ENCODE data around the gene BABAM1.
A peak's percentile ranks its signal among the peaks of the same experiment; 100 is the strongest.

BABAM1 gene

DNA sequence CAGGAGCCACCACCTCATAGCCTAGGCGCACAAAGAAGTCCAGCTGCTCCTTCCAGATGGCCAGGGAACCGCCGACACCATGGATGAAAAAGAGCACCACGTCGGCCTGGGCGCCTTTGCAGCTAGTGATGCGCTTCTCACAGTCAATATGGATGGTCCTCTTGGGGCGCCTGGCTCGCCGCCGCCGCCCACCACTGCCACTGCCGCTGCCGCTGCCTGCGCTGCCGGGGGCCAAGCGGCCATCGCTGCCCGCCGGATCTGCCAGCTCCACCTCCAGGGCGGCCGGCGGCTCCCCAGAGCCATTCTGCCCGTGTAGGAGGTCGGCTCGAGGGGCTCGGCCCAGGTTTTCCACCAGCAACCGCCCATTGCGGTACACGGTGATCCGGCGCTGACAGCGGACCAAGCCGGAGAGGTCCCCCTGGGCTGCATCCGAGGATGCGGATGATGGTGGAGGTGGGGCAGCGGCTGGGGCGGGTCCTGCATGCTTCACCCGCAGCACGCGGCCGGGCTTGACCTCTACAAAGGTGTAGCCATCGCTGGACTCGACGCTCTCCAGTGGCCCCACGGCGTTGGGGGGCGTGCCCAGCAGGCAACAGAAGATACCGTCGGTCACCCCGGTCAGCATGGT is 33.9 kb downstream of the BABAM1 start:
- ChIA-PET POLR2A (no interaction called here), CTCF (interaction anchor here (1.2 to 1.5 kb wide), 3 partner anchors 14 to 75 kb away, joined by 3 to 4 read pairs (median 4); partner anchors contain the start of gene OCEL1)
- no peak for DNase-seq (ENCODE audit: extremely low spot score)
- TF ChIP-seq, protein P1, sequence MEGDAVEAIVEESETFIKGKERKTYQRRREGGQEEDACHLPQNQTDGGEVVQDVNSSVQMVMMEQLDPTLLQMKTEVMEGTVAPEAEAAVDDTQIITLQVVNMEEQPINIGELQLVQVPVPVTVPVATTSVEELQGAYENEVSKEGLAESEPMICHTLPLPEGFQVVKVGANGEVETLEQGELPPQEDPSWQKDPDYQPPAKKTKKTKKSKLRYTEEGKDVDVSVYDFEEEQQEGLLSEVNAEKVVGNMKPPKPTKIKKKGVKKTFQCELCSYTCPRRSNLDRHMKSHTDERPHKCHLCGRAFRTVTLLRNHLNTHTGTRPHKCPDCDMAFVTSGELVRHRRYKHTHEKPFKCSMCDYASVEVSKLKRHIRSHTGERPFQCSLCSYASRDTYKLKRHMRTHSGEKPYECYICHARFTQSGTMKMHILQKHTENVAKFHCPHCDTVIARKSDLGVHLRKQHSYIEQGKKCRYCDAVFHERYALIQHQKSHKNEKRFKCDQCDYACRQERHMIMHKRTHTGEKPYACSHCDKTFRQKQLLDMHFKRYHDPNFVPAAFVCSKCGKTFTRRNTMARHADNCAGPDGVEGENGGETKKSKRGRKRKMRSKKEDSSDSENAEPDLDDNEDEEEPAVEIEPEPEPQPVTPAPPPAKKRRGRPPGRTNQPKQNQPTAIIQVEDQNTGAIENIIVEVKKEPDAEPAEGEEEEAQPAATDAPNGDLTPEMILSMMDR (IDR thresholded peaks at IDR 0.05; ENCODE audit: control extremely low read depth, extremely low read depth, low read depth, missing control alignments) = no peak

DNA sequence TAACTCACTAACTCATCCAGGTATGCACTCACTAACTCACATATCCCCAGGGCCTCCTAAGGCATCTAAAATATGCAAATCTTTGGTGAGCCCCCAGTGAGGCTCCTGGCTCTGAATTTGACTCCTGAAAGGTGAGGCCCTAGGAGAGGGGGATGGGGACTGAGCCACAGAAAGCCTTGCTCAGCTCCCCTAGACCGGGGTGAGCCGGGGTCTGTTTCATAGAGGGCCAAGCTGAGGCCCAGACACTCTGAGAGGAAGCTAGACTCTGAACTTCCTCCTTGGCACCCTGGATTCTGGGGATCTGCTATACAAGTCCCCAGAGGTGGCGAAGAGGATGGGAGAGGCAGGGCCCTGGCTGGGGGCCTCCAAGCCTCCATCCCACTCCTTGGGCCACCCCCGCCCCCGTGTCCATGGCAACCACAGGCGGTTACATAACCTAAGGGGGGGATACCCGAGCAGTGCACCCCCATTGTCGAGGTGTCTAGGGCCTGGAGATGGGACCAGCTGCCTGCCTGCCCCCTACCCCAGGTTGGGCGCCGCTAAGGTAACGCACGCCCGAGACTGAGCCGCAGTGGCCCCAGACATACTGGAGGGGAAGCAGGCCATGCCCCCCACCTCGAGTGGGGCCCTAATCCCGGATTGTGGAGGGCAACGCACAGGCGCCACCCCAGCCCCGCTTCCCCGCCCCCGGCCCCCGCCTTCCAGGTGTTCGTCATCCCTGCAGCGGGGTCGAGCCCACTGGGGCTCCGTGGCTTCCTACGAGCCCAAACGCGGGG is 35.3 kb downstream of the BABAM1 start:
- TF ChIP-seq, protein P1 (IDR thresholded peaks at IDR 0.05; ENCODE audit: control extremely low read depth, extremely low read depth, low read depth, missing control alignments) = no peak
- POLR2A ChIA-PET = no interaction called here
- DNase-seq (ENCODE audit: extremely low spot score) = no peak
- CTCF ChIA-PET = interaction anchor here (1.4 to 4.3 kb wide), 3 partner anchors 9 to 83 kb away, joined by 5 to 51 read pairs (median 8); partner anchors contain the start of gene ANKLE1

DNA sequence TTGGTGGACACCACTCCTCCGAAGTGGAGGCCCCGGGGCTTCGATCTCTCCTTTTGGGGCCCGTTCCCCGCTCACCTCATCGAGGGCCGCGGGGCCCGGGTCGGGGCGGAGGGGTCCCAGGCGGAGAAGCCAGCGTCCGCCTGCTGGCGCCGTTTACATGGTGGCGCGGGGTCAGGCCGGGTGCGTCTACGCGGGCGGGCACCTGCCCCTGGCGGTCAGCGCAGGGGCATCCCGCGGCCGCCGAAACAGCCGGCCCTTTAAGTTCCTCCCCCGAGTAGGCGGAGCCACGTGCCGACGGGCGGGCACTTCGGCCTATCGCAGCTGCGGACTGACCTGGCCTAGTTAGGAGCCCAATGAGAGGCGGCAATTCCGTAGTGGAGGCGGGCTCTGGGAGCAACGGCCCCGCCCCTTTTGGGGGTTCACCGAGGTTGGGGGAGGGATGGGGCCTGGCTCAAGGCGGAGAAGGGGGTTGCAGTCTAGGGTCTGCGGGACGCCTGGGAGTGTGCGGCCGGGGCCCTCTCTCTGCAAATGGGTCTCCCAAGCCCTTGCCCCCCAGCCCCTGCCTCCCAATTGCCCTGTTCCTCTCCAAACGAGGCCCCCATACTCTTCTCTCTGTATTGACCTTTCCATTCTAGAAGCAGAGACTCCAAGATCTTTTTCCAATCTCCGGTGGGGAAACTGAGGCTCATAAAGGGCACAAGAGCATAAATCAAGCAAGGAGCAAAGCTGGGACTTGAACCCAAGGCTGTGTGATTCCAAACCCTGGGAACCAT is 36.1 kb downstream of the BABAM1 start, which contains the start of gene ABHD8:
Gene ABHD8 (minus strand): TSS at position 259 of the 773 bp plus-strand sequence. CDS start 1,809 bp downstream, outside the sequence.
- ChIA-PET CTCF (interaction anchor here (0.6 to 4.3 kb wide), 8 partner anchors 10 to 102 kb away, joined by 3 to 51 read pairs (median 4); partner anchors contain the start of genes ANKLE1 and BST2), POLR2A (no interaction called here)
- DNase-seq (ENCODE audit: extremely low spot score) = peak; percentile 96
- TF ChIP-seq, protein P1 (IDR thresholded peaks at IDR 0.05; ENCODE audit: control extremely low read depth, extremely low read depth, low read depth, missing control alignments) = peak; percentile 38

DNA sequence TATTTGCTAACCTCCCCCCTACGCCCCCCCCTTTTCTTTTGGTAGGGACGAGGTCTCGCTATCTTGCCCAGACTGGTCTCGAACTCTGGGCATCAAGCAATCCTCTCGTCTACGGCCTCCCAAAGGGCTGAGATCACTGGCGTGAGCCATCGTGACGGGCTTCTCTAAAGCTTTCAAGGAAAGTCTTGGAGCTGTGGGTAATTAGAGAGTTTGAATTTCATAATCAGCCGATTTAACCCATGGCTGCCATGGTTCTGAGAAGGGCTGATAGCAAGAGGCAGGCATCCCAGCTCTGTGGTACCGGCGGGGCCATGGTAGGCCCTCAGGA is 36.7 kb downstream of the BABAM1 start:
- ChIA-PET CTCF (interaction anchor here (0.6 to 4.3 kb wide), 11 partner anchors 9 to 102 kb away, joined by 3 to 51 read pairs (median 5); partner anchors contain the start of genes ANKLE1, ANO8 and BST2), POLR2A (no interaction called here)
- TF ChIP-seq, protein P1 (IDR thresholded peaks at IDR 0.05; ENCODE audit: control extremely low read depth, extremely low read depth, low read depth, missing control alignments) = no peak
- no peak for DNase-seq (ENCODE audit: extremely low spot score)

DNA sequence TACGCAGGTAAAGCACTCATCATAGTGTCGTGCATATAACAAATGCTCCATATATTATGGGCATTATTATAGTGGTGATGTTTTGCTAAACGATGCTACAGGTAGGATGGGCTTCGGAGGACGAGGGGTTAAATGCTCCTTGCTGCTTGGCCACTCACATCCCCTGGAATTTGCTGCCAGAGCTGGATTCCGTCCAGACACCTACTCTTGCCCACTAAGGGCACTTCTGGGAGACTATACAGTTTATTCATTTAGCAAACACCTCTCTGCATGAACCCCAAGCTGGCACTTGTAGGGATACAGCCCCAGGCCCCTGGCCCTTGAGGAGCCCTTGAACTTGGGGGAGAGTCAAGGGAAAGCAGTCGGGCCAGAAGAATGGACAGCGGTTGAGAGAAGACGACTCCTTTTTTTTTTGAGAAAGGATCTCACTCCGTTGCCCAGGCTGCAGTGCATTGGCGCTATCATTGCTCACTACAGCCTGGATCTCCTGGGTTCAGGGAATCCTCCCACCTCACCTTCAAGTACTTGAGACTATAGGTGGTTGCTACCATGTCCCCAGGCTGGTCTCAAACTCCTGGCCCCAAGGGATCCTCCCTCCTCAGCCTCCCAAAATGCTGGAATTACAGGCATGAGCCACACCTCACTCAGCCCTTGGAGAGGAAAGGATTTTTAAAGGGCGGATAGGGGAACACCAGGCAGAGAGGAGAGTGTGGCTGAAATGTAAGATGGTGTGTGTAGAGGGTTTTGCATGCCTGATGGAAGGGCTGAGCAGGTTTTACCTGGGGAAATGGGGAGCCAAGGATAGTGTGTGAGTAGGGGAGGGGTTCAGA is 37.4 kb downstream of the BABAM1 start:
- TF ChIP-seq, protein P1 (IDR thresholded peaks at IDR 0.05; ENCODE audit: control extremely low read depth, extremely low read depth, low read depth, missing control alignments) = no peak
- CTCF ChIA-PET = interaction anchor here (0.7 to 4.3 kb wide), 19 partner anchors 8 to 237 kb away, joined by 3 to 51 read pairs (median 4); partner anchors contain the start of genes ANO8 and BST2
- POLR2A ChIA-PET = interaction anchor here (0.6 kb wide), 1 partner anchor 800 kb away, joined by 3 read pairs; no protein-coding TSS in a partner anchor
- DNase-seq (ENCODE audit: extremely low spot score) = no peak

Data from GM10248 (cell line).